GM23338 (cell line): ENCODE results near the gene HMCN2. TPM values are rescaled to one million over a fixed set of nuclear protein-coding genes. Genes with fewer than 3 reads are reported as not detected.

Experiments
- ATAC-seq: fragments of 200-7000 bp; cut with Tn5 transposase; 3 replicates; pipeline ENCODE4 v1.9.1; 2020
- DNase-seq: peaks from one replicate; pipeline ENCODE4 v3.0.0-alpha.2; 2015; ENCODE audit warnings: low spot score
- H2AFZ ChIP-seq: fragments of 200-600 bp; sonication (generic); 2 replicates; pipeline ENCODE4 v1.8.0; 2016; ENCODE audit warnings: antibody characterized with exemption, mild to moderate bottlenecking, moderate library complexity
- H3F3A ChIP-seq: fragments of 200-600 bp; sonication (generic); replicated peaks from 2 replicates; pipeline ENCODE4 v1.8.0; 2017; ENCODE audit warnings: antibody characterized with exemption, mixed run types, low read depth
- H3K27ac ChIP-seq: fragments of 200-600 bp; sonication (generic); 2 replicates; pipeline ENCODE4 v1.6.1; 2016; ENCODE audit warnings: low read depth
- H3K27me3 ChIP-seq: fragments of 200-600 bp; sonication (generic); 2 replicates; pipeline ENCODE4 v1.8.0; 2016; ENCODE audit warnings: mild to moderate bottlenecking, mixed run types, moderate library complexity; ENCODE audit not compliant: insufficient read depth
- H3K36me3 ChIP-seq: fragments of 200-600 bp; sonication (generic); 2 replicates; pipeline ENCODE4 v1.8.0; 2016; ENCODE audit warnings: mild to moderate bottlenecking; ENCODE audit not compliant: insufficient read depth
- H3K4me1 ChIP-seq: fragments of 200-600 bp; sonication (generic); 2 replicates; pipeline ENCODE4 v1.8.0; 2016; ENCODE audit warnings: mild to moderate bottlenecking, moderate library complexity; ENCODE audit not compliant: insufficient read depth
- H3K4me2 ChIP-seq: fragments of 200-600 bp; sonication (generic); 2 replicates; pipeline ENCODE4 v1.7.1; 2017; ENCODE audit warnings: mixed run types
- H3K4me3 ChIP-seq: fragments of 200-600 bp; sonication (generic); 2 replicates; pipeline ENCODE4 v1.6.1; 2016; ENCODE audit warnings: mixed run types
- H3K79me2 ChIP-seq: fragments of 200-600 bp; sonication (generic); replicated peaks from 2 replicates; pipeline ENCODE4 v1.8.0; 2017; ENCODE audit warnings: mild to moderate bottlenecking; ENCODE audit not compliant: insufficient read depth
- H3K9me2 ChIP-seq: fragments of 200-600 bp; sonication (generic); 2 replicates; pipeline ENCODE4 v1.8.0; 2017; ENCODE audit not compliant: insufficient read depth
- H4K20me1 ChIP-seq: fragments of 200-600 bp; sonication (generic); replicated peaks from 2 replicates; pipeline ENCODE4 v1.8.0; 2017; ENCODE audit warnings: mild to moderate bottlenecking; ENCODE audit not compliant: insufficient read depth
- H3K27ac Mint-ChIP-seq: 2 replicates; pipeline ENCODE4 v1.8.0; 2020; ENCODE audit warnings: inconsistent platforms, mild to moderate bottlenecking, moderate library complexity, mixed read lengths
- H3K27me3 Mint-ChIP-seq: 3 replicates; pipeline ENCODE4 v1.8.0; 2022; ENCODE audit warnings: low read depth, mild to moderate bottlenecking, moderate library complexity, mixed read lengths, inconsistent platforms; ENCODE audit not compliant: insufficient read depth, poor library complexity
- H3K36me3 Mint-ChIP-seq: 3 replicates; pipeline ENCODE4 v1.8.0; 2021; ENCODE audit warnings: low read depth, mild to moderate bottlenecking, inconsistent platforms, moderate library complexity, mixed read lengths
- H3K4me1 Mint-ChIP-seq: 3 replicates; pipeline ENCODE4 v1.8.0; 2020; ENCODE audit warnings: mild to moderate bottlenecking, inconsistent platforms, mixed read lengths
- H3K4me3 Mint-ChIP-seq: 3 replicates; pipeline ENCODE4 v1.8.0; 2021; ENCODE audit warnings: moderate library complexity, mild to moderate bottlenecking, inconsistent platforms, mixed read lengths
- H3K9me3 Mint-ChIP-seq: 3 replicates; pipeline ENCODE4 v1.8.0; 2020; ENCODE audit warnings: moderate library complexity, mild to moderate bottlenecking, inconsistent platforms, mixed read lengths
- CREB1 ChIP-seq: fragments of 250-450 bp; sonication (Bioruptor Pico); IDR thresholded peaks from 2 replicates; pipeline ENCODE4 v1.5.0; 2020; ENCODE audit warnings: low read depth, mild to moderate bottlenecking, moderate library complexity
- CTCF ChIP-seq, 2 experiments: fragments of 200-600 bp in 1 of 2; sonication (generic) in 1 of 2; conservative IDR thresholded peaks; 2 replicates each; pipeline versions ENCODE4 v1.5.1 to v1.6.1; 2016 to 2017; ENCODE audit warnings: antibody characterized with exemption in 2 of 2, low read depth in 2 of 2, mild to moderate bottlenecking in 2 of 2, moderate library complexity in 1 of 2
- ETS1 ChIP-seq: IDR thresholded peaks from 2 replicates; pipeline ENCODE4 v1.6.1; 2016; ENCODE audit warnings: antibody characterized with exemption
- EZH2 ChIP-seq: fragments of 200-600 bp; sonication (generic); IDR thresholded peaks from one replicate; pipeline ENCODE4 v1.8.0; 2017; ENCODE audit warnings: antibody characterized with exemption, mild to moderate bottlenecking, low read depth; ENCODE audit not compliant: unreplicated experiment
- EZH2phosphoT487 ChIP-seq: fragments of 200-600 bp; sonication (generic); IDR thresholded peaks from one replicate; pipeline ENCODE4 v1.8.1; 2018; ENCODE audit warnings: antibody characterized with exemption; ENCODE audit not compliant: unreplicated experiment
- JUNB ChIP-seq: IDR thresholded peaks from one replicate; pipeline ENCODE4 v1.6.1; 2016; ENCODE audit warnings: antibody characterized with exemption; ENCODE audit not compliant: unreplicated experiment
- NANOG ChIP-seq: IDR thresholded peaks from 2 replicates; pipeline ENCODE4 v1.6.1; 2016; ENCODE audit warnings: antibody characterized with exemption, borderline replicate concordance
- POLR2AphosphoS5 ChIP-seq: IDR thresholded peaks from 2 replicates; pipeline ENCODE4 v1.6.1; 2016; ENCODE audit warnings: antibody characterized with exemption, low read depth
- REST ChIP-seq: IDR thresholded peaks from one replicate; pipeline ENCODE4 v1.6.1; 2018; ENCODE audit warnings: antibody characterized with exemption; ENCODE audit not compliant: unreplicated experiment
- ZNF462 ChIP-seq: fragments of 250-450 bp; sonication (Bioruptor Pico); IDR thresholded peaks from 2 replicates; pipeline ENCODE4 v1.5.0; 2020; ENCODE audit warnings: mild to moderate bottlenecking, moderate library complexity
- polyA plus RNA-seq: library from polyadenylated mRNA; unstranded; fragments of >200 nt; fragmentation: Nextera tagmentation; extraction: Ambion mirVana; gene quantifications from 2 replicates; pipeline ENCODE4 v1.2.1, GENCODE V29; 2016
- total RNA-seq: library from RNA; depleted of rRNA; stranded (reverse); fragments of >200 nt; shearing (Covaris generic); gene quantifications from 2 replicates; pipeline ENCODE4 v1.2.3, GENCODE V29; 2014

HMCN2 gene
- total and polyA plus RNA-seq, 2 experiments from 2014 or later, result 1.3 to 4.7 TPM

GRCh38 chr9:130230631-130231030 lies 34.9 kb upstream of the HMCN2 start:
- no peaks in the 10 kb centered on the region for H3K79me2 ChIP-seq
- no peak for DNase-seq
- no peak for ATAC-seq
- peaks cover 6% of the 10 kb centered on the region for H3K27me3 Mint-ChIP-seq
- H3K4me1 Mint-ChIP-seq, result peaks cover 7% of the 10 kb centered on the region; the same call in 2 of the 3 replicates
- H2AFZ ChIP-seq, result no peak overlapping the region
- H3K36me3 ChIP-seq, result no peaks in the 10 kb centered on the region
- H3K27ac Mint-ChIP-seq, result no peak overlapping the region
- no peak overlapping the region for H3K4me2 ChIP-seq
- H3K36me3 Mint-ChIP-seq, result peaks cover 53% of the 10 kb centered on the region
- no peak overlapping the region for H3K4me3 ChIP-seq
- no peaks in the 10 kb centered on the region for H3F3A ChIP-seq
- no peaks in the 10 kb centered on the region for H3K4me1 ChIP-seq
- H3K4me3 Mint-ChIP-seq, result no peak overlapping the region
- TF ChIP-seq CTCF (conservative IDR thresholded peaks at IDR 0.05; ENCODE audit: low read depth in 2 of 2) (no peak), ZNF462 (CRISPR knock-in tag) (no peak), CREB1 (no peak), POLR2AphosphoS5 (no peak), NANOG (no peak), ETS1 (no peak), JUNB (no peak), REST (no peak), EZH2phosphoT487 (no peak), EZH2 (no peak)
- peaks cover 7% of the 10 kb centered on the region; the same call in 2 of the 3 replicates for H3K9me3 Mint-ChIP-seq
- no peak overlapping the region for H3K27ac ChIP-seq
- peaks cover 5% of the 10 kb centered on the region; the same call in 1 of the 2 replicates for H4K20me1 ChIP-seq
- no peaks in the 10 kb centered on the region for H3K9me2 ChIP-seq
- no peaks in the 10 kb centered on the region for H3K27me3 ChIP-seq
